GM19240 (cell line): ENCODE data around the gene INO80.

Experiments used
- DNase-seq: peaks from one replicate; pipeline ENCODE4 v3.0.0; 2011; ENCODE audit warnings: low spot score; ENCODE audit not compliant: insufficient read length

The INO80 gene

GRCh38 chr15:41006479-41006878, 109.6 kb downstream of the INO80 start:
- DNase-seq = no peak

- DNase-seq = no peak
These were observed 111.6 kb downstream of the INO80 start for GRCh38 chr15:41004490-41004889.

GRCh38 chr15:41001524-41002214, 114.4 kb downstream of the INO80 start:
- DNase-seq = no peak

GRCh38 chr15:40999190-40999589, 116.9 kb downstream of the INO80 start:
- no peak for DNase-seq

- no peak for DNase-seq
These were observed 120.4 kb downstream of the INO80 start for GRCh38 chr15:40995656-40996055.

- no peak for DNase-seq
These were observed 123.3 kb downstream of the INO80 start for GRCh38 chr15:40992825-40993224.

- DNase-seq = no peak
These were observed 123.8 kb downstream of the INO80 start for GRCh38 chr15:40992241-40992741.

GRCh38 chr15:40991355-40991754, 124.7 kb downstream of the INO80 start:
- DNase-seq = no peak

GRCh38 chr15:40990789-40991188, 125.3 kb downstream of the INO80 start:
- no peak for DNase-seq

- DNase-seq = no peak
These were observed 126.0 kb downstream of the INO80 start for GRCh38 chr15:40990080-40990479.

GRCh38 chr15:40988156-40988555, 127.9 kb downstream of the INO80 start:
- DNase-seq = no peak

GRCh38 chr15:40986820-40987219, 129.3 kb downstream of the INO80 start:
- DNase-seq = no peak

- no peak for DNase-seq
These were observed 130.3 kb downstream of the INO80 start for GRCh38 chr15:40985541-40986330.

GRCh38 chr15:40984964-40985363, 131.1 kb downstream of the INO80 start:
- no peak for DNase-seq

- no peak for DNase-seq
These were observed 131.7 kb downstream of the INO80 start for GRCh38 chr15:40984406-40984805.

GRCh38 chr15:40982855-40983254, 133.2 kb downstream of the INO80 start:
- no peak for DNase-seq

- DNase-seq = no peak
These were observed 134.9 kb downstream of the INO80 start for GRCh38 chr15:40981186-40981585.

- DNase-seq = no peak
These were observed 137.5 kb downstream of the INO80 start for GRCh38 chr15:40978562-40978961.

GRCh38 chr15:40978141-40978540, 137.9 kb downstream of the INO80 start:
- DNase-seq = no peak

- DNase-seq = no peak
These were observed 139.3 kb downstream of the INO80 start for GRCh38 chr15:40976819-40977218.

- DNase-seq = no peak
These were observed 141.2 kb downstream of the INO80 start for GRCh38 chr15:40974879-40975278.

GRCh38 chr15:40969363-40969762, 146.7 kb downstream of the INO80 start:
- no peak for DNase-seq
